Neuron (in vitro differentiated cells): ENCODE measurements around the gene MRO.

ENCODE experiments used
- H2AFZ ChIP-seq: one replicate; pipeline ENCODE4 v1.6.1; 2013; ENCODE audit warnings: low read depth, mild to moderate bottlenecking, inconsistent platforms, low read length, moderate library complexity
- H3K27me3 ChIP-seq: one replicate; pipeline ENCODE4 v1.6.1; 2013; ENCODE audit warnings: low read length; ENCODE audit not compliant: insufficient read depth
- H3K36me3 ChIP-seq: one replicate; pipeline ENCODE4 v1.6.1; 2013; ENCODE audit warnings: low read length; ENCODE audit not compliant: insufficient read depth
- H3K4me1 ChIP-seq: one replicate; pipeline ENCODE4 v1.6.1; 2013; ENCODE audit warnings: low read length; ENCODE audit not compliant: insufficient read depth
- H3K4me3 ChIP-seq: 2 replicates; pipeline ENCODE4 v1.5.1; 2013; ENCODE audit warnings: mild to moderate bottlenecking, low read length, moderate library complexity
- H3K9me3 ChIP-seq: one replicate; pipeline ENCODE4 v1.6.1; 2013; ENCODE audit warnings: low read length

Gene MRO

GRCh38 chr18:50775726-50776125, 44.1 kb downstream of the MRO start:
- no peaks in the 10 kb centered on the region for H3K9me3 ChIP-seq
- H3K36me3 ChIP-seq = no peaks in the 10 kb centered on the region
- peaks cover 3% of the 10 kb centered on the region for H3K27me3 ChIP-seq
- no peaks in the 10 kb centered on the region for H3K4me1 ChIP-seq
- no peak overlapping the region for H2AFZ ChIP-seq
- H3K4me3 ChIP-seq = no peak overlapping the region

- Histone ChIP-seq H3K4me1 (no peaks in the 10 kb centered on the region), H2AFZ (no peak overlapping the region), H3K36me3 (no peaks in the 10 kb centered on the region), H3K27me3 (peaks cover 3% of the 10 kb centered on the region), H3K9me3 (no peaks in the 10 kb centered on the region), H3K4me3 (no peak overlapping the region)
Measured at GRCh38 chr18:50775207-50775606, 44.6 kb downstream of the MRO start.

- Histone ChIP-seq H2AFZ (no peak overlapping the region), H3K4me1 (no peaks in the 10 kb centered on the region), H3K4me3 (no peak overlapping the region), H3K27me3 (no peaks in the 10 kb centered on the region), H3K9me3 (peaks cover 2% of the 10 kb centered on the region), H3K36me3 (no peaks in the 10 kb centered on the region)
Measured at GRCh38 chr18:50769463-50769862, 50.4 kb downstream of the MRO start.

- H3K36me3 ChIP-seq = no peaks in the 10 kb centered on the region
- H3K4me1 ChIP-seq = no peaks in the 10 kb centered on the region
- H3K9me3 ChIP-seq = no peaks in the 10 kb centered on the region
- no peak overlapping the region for H3K4me3 ChIP-seq
- H3K27me3 ChIP-seq = peaks cover 5% of the 10 kb centered on the region
- H2AFZ ChIP-seq = no peak overlapping the region
Measured at GRCh38 chr18:50757358-50757757, 62.5 kb downstream of the MRO start.

GRCh38 chr18:50754297-50754696, 65.5 kb downstream of the MRO start:
- H3K9me3 ChIP-seq = no peaks in the 10 kb centered on the region
- peaks cover 6% of the 10 kb centered on the region for H3K4me1 ChIP-seq
- no peak overlapping the region for H2AFZ ChIP-seq
- no peak overlapping the region for H3K4me3 ChIP-seq
- H3K27me3 ChIP-seq = no peaks in the 10 kb centered on the region
- no peaks in the 10 kb centered on the region for H3K36me3 ChIP-seq

- H3K9me3 ChIP-seq = no peaks in the 10 kb centered on the region
- H3K36me3 ChIP-seq = no peaks in the 10 kb centered on the region
- H3K27me3 ChIP-seq = no peaks in the 10 kb centered on the region
- H3K4me1 ChIP-seq = peaks cover 16% of the 10 kb centered on the region
- no peak overlapping the region for H2AFZ ChIP-seq
- no peak overlapping the region for H3K4me3 ChIP-seq
Measured at GRCh38 chr18:50753311-50753710, 66.5 kb downstream of the MRO start.

- Histone ChIP-seq H3K27me3 (no peaks in the 10 kb centered on the region), H3K4me3 (no peak overlapping the region), H3K36me3 (no peaks in the 10 kb centered on the region), H3K4me1 (peaks cover 20% of the 10 kb centered on the region), H2AFZ (no peak overlapping the region), H3K9me3 (no peaks in the 10 kb centered on the region)
Measured at GRCh38 chr18:50751947-50752346, 67.9 kb downstream of the MRO start.

- no peak overlapping the region for H2AFZ ChIP-seq
- no peak overlapping the region for H3K4me3 ChIP-seq
- no peaks in the 10 kb centered on the region for H3K27me3 ChIP-seq
- H3K9me3 ChIP-seq = no peaks in the 10 kb centered on the region
- H3K36me3 ChIP-seq = no peaks in the 10 kb centered on the region
- peaks cover 20% of the 10 kb centered on the region for H3K4me1 ChIP-seq
Measured at GRCh38 chr18:50751490-50751889, 68.3 kb downstream of the MRO start.

- peaks cover 20% of the 10 kb centered on the region for H3K4me1 ChIP-seq
- no peaks in the 10 kb centered on the region for H3K9me3 ChIP-seq
- H3K27me3 ChIP-seq = no peaks in the 10 kb centered on the region
- no peaks in the 10 kb centered on the region for H3K36me3 ChIP-seq
- H2AFZ ChIP-seq = no peak overlapping the region
- no peak overlapping the region for H3K4me3 ChIP-seq
Measured at GRCh38 chr18:50750546-50750945, 69.3 kb downstream of the MRO start.

- H3K4me1 ChIP-seq = peaks cover 20% of the 10 kb centered on the region
- no peak overlapping the region for H2AFZ ChIP-seq
- no peaks in the 10 kb centered on the region for H3K36me3 ChIP-seq
- H3K4me3 ChIP-seq = no peak overlapping the region
- H3K27me3 ChIP-seq = no peaks in the 10 kb centered on the region
- H3K9me3 ChIP-seq = no peaks in the 10 kb centered on the region
Measured at GRCh38 chr18:50749945-50750344, 69.9 kb downstream of the MRO start.

- no peaks in the 10 kb centered on the region for H3K36me3 ChIP-seq
- H3K27me3 ChIP-seq = no peaks in the 10 kb centered on the region
- no peak overlapping the region for H3K4me3 ChIP-seq
- peaks cover 20% of the 10 kb centered on the region for H3K4me1 ChIP-seq
- H2AFZ ChIP-seq = no peak overlapping the region
- H3K9me3 ChIP-seq = no peaks in the 10 kb centered on the region
Measured at GRCh38 chr18:50749421-50749820, 70.4 kb downstream of the MRO start.

- no peaks in the 10 kb centered on the region for H3K27me3 ChIP-seq
- no peaks in the 10 kb centered on the region for H3K9me3 ChIP-seq
- H3K36me3 ChIP-seq = no peaks in the 10 kb centered on the region
- peaks cover 20% of the 10 kb centered on the region for H3K4me1 ChIP-seq
- peak overlapping the region; percentile 85 for H2AFZ ChIP-seq
- H3K4me3 ChIP-seq = peak overlapping the region; percentile 28
Measured at GRCh38 chr18:50748243-50749229, 71.3 kb downstream of the MRO start.

GRCh38 chr18:50747849-50748242, 72.0 kb downstream of the MRO start:
- Histone ChIP-seq H3K4me3 (peak overlapping the region; percentile 28), H3K36me3 (no peaks in the 10 kb centered on the region), H2AFZ (peak overlapping the region; percentile 85), H3K9me3 (no peaks in the 10 kb centered on the region), H3K27me3 (no peaks in the 10 kb centered on the region), H3K4me1 (peaks cover 20% of the 10 kb centered on the region)
